ENCODE measurements around the gene EXOC3.
"Not testable (repeated sequence)": the region's sequence is repeated elsewhere in the genome, so short reads cannot be mapped to it uniquely, and the experiment has no call there.

Gene EXOC3

GRCh38 chr5:485113-485945 is 42.4 kb downstream of the EXOC3 start:
- no peak for TF ChIP-seq CTCF (IDR thresholded peaks at IDR 0.05; ENCODE audit: extremely low read depth, missing control alignments)
- no peak for DNase-seq (ENCODE audit: low spot score)

DNA sequence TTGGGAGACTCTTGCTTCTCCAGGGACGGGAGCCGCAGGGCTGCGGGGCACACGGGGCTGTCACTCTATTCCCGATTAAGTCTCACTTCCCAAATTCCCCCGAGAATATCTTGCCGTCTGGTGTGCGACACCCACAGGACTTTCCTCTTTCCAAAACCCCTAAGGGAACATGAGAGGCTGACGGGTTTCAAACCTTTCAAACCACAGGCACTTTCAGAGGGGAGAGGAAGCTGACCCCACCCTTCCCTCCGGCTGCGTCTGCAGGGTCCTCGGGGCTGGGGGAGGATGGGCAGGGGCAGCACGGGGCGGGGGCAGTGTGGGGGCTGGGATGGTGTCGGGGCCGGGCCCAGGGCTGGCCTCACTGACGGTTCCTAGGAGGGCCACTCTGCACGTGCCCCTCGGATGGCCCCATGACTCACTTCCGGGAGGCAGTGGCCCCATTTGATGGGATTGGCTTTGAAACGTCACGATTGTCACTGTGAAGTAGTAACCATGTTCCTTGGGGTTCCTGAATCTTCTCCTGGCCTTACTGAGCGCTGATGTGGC is 43.0 kb downstream of the EXOC3 start:
- no peak for DNase-seq (ENCODE audit: low spot score)
- TF ChIP-seq CTCF (IDR thresholded peaks at IDR 0.05; ENCODE audit: extremely low read depth, missing control alignments) = no peak

DNA sequence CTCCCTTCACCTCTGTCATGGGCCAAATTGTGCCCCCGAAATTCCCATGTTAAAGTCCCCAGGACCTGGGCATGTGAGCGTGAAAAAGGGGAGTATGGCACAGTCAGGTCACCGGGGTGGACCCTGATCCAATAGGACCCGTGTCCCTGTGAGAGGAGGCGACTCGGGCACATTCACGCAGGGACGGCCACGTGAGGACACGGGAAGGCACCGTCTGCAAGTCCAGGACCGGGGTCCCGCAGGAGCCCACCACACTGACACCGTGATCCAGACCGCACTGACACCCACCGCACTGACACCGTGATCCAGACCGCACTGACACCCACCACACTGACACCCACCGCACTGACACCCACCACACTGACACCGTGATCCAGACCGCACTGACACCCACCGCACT is 43.6 kb downstream of the EXOC3 start:
- DNase-seq (ENCODE audit: low spot score) = not testable (repeated sequence)

DNA sequence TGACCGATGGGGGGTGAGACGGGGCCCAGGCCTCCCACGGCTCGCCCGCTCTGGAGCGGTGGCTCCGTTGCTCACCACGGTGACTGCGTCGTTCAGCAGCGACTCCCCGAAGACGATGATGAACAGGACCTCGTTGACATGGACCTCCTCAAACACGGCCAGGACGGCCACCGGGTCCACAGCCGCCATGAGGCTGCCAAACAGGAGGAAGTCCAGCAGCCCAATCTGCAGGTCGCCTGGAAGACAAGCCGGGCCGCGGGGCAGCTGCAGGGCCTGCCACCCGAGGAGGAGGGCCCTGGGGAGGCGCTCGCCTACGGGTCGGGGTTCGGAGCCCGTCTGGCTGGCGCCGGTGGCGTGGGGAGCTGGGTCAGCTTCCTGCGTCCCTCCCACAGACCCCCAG is 45.3 kb downstream of the EXOC3 start:
- no peak for DNase-seq (ENCODE audit: low spot score)
- TF ChIP-seq CTCF (IDR thresholded peaks at IDR 0.05; ENCODE audit: extremely low read depth, missing control alignments) = no peak

DNA sequence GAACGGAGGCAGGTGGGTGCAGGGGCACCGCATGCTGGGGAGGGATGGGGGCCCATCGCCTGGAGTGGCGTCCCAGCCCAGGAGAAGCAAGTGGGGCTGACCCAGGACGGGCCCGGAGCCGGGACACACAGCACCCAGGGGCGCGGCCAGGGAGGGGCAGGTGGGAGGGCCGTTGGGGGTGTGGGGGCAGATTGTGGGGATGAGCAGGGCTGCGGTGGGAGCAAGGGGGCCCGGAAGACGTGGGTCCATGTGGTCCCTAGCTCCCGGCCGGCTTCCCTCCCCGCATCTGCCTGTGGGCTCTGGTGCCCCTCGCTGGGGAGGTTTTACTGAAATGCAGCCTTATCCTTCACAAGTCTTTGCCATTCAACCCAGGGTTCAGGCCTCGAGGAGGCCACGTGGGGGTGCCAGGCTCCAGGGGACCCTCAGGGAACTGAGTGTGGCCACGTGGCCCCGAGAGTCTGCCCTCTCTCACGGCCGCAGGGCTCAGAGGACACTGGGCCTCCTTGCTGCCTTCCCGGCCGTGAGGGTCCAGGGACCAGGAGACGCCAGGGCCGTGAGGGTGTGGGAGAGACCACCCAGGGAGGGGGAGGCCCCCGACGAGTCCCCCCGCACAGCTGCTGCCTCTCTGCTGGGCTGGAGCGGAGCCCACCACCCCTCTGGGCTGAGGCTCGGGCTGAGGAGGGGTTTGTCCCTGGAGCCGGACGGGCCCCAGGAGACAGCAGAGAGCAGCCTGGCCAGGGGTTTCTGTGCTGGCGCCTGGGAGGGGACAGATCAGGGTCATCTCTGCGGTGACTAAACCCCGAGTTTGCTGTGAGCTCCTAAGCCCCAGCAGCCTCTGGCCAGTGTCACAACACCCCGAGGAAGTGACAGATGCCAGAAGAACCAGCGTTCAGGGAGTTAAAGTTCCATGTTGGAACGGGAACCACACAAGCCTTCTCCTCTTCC is 46.0 kb downstream of the EXOC3 start:
- DNase-seq (ENCODE audit: low spot score) = no peak
- no peak for TF ChIP-seq CTCF (IDR thresholded peaks at IDR 0.05; ENCODE audit: extremely low read depth, missing control alignments)

GRCh38 chr5:489689-490080 is 46.7 kb downstream of the EXOC3 start:
- TF ChIP-seq CTCF (IDR thresholded peaks at IDR 0.05; ENCODE audit: extremely low read depth, missing control alignments) = no peak
- no peak for DNase-seq (ENCODE audit: low spot score)

- no peak for TF ChIP-seq CTCF (IDR thresholded peaks at IDR 0.05; ENCODE audit: extremely low read depth, missing control alignments)
- DNase-seq (ENCODE audit: low spot score) = no peak
These were observed 47.4 kb downstream of the EXOC3 start for GRCh38 chr5:490116-491106.
